T-cell (primary cell): ENCODE measurements around the gene RANBP17. TPM values are rescaled to one million over a fixed set of nuclear protein-coding genes. Genes with fewer than 3 reads are reported as not detected.
"Not testable (repeated sequence)": the region's sequence is repeated elsewhere in the genome, so short reads cannot be mapped to it uniquely, and the experiment has no call there.

Source experiments
- ATAC-seq, 4 experiments: fragments of 200-7000 bp in 3 of 4; fragments of 150-1000 bp in 1 of 4; cut with Tn5 transposase; replicated peaks in 1 of 4; 1 replicate in 3 of 4; 2 replicates in 1 of 4; pipeline ENCODE4 v1.10.0; 2021; ENCODE audit warnings: moderate library complexity in 3 of 4, mild to moderate bottlenecking in 2 of 4, moderate number of reproducible peaks in 1 of 4
- CTCF ChIA-PET, 2 donors: fragments of 300-600 bp; sonication (Branson Sonifier 250); formaldehyde crosslinking; loops; one replicate each; lab custom pipeline; 2022; ENCODE audit warnings: antibody characterized with exemption in 2 of 2; lab: Charles Lee
- POLR2A ChIA-PET, 2 donors: fragments of 300-600 bp; sonication (Branson Sonifier 250); formaldehyde crosslinking; loops; one replicate each; lab custom pipeline; 2022; ENCODE audit warnings: antibody characterized with exemption in 2 of 2; lab: Charles Lee
- DNase-seq, 35 experiments: peaks; one replicate each; pipeline versions ENCODE4 v3.0.0 to v3.0.0-alpha.2; 2013 to 2023
- H3K27ac ChIP-seq: one replicate; pipeline ENCODE4 v1.5.1; 2013; ENCODE audit warnings: low read length
- H3K27me3 ChIP-seq, 2 experiments: replicated peaks in 1 of 2; 1 replicate in 1 of 2; 2 replicates in 1 of 2; pipeline versions ENCODE4 v1.6.1 to v1.7.0; 2013; ENCODE audit warnings: low read length in 1 of 2, mixed read lengths in 1 of 2; ENCODE audit not compliant: control insufficient read depth in 2 of 2, insufficient read depth in 2 of 2; ENCODE audit errors: extremely low read depth in 1 of 2
- H3K36me3 ChIP-seq, 2 donors: 1 replicate in 1 of 2; 2 replicates in 1 of 2; pipeline versions ENCODE4 v1.6.1 to v1.7.0; 2013; ENCODE audit warnings: low read length in 1 of 2; ENCODE audit not compliant: control insufficient read depth in 2 of 2, insufficient read depth in 1 of 2; ENCODE audit errors: extremely low read depth in 1 of 2
- H3K4me1 ChIP-seq, 2 experiments: 1 replicate in 1 of 2; 2 replicates in 1 of 2; pipeline versions ENCODE4 v1.6.1 to v1.7.0; 2013; ENCODE audit warnings: low read length in 2 of 2, mixed read lengths in 1 of 2; ENCODE audit not compliant: insufficient read depth in 2 of 2, control insufficient read depth in 1 of 2; ENCODE audit errors: extremely low read depth in 1 of 2
- H3K4me3 ChIP-seq, 2 donors: 1 replicate in 1 of 2; 2 replicates in 1 of 2; pipeline versions ENCODE4 v1.5.1 to v1.7.0; 2013; ENCODE audit warnings: mild to moderate bottlenecking in 2 of 2, low read length in 1 of 2, moderate library complexity in 1 of 2; ENCODE audit not compliant: control insufficient read depth in 1 of 2; ENCODE audit errors: extremely low read depth in 1 of 2
- H3K9me3 ChIP-seq: 2 replicates; pipeline ENCODE4 v1.7.0; 2013
- H3K27ac Mint-ChIP-seq, 2 donors: one replicate each; pipeline ENCODE4 v1.8.0; 2020 to 2021; ENCODE audit warnings: mild to moderate bottlenecking in 2 of 2, mixed read lengths in 2 of 2
- H3K27me3 Mint-ChIP-seq, 2 donors: one replicate each; pipeline ENCODE4 v1.8.0; 2021 to 2022; ENCODE audit warnings: mixed read lengths in 2 of 2
- H3K36me3 Mint-ChIP-seq: one replicate; pipeline ENCODE4 v1.8.0; 2021; ENCODE audit warnings: mixed read lengths
- H3K4me1 Mint-ChIP-seq, 3 donors: one replicate each; pipeline ENCODE4 v1.8.0; 2020 to 2022; ENCODE audit warnings: mixed read lengths in 3 of 3, mild to moderate bottlenecking in 1 of 3
- H3K4me3 Mint-ChIP-seq, 3 donors: one replicate each; pipeline ENCODE4 v1.8.0; 2020 to 2022; ENCODE audit warnings: mild to moderate bottlenecking in 3 of 3, mixed read lengths in 3 of 3, moderate library complexity in 3 of 3
- H3K9me3 Mint-ChIP-seq, 3 donors: one replicate each; pipeline ENCODE4 v1.8.0; 2020 to 2022; ENCODE audit warnings: mixed read lengths in 3 of 3
- WGBS: methylation state at CpG from one replicate; pipeline ENCODE4 v1.1.5; 2013; ENCODE audit warnings: missing lambda C conversion rate; ENCODE audit not compliant: insufficient coverage; 5-methylcytosine and 5-hydroxymethylcytosine counted together
- total RNA-seq, 35 experiments: library from RNA in 6 of 35; stranded (reverse) in 6 of 35; fragments of 120-200 nt in 1 of 35; gene quantifications; one replicate each; pipeline versions ENCODE4 v1.2.1 to v1.2.4 and lab custom pipeline; 2013 to 2026

The RANBP17 gene
- total RNA-seq, 5 donors from 2014 or later (not counting 1 experiment from before 2014, with no cell fraction given): 0.41 to 0.62 (median 0.58) TPM; not detected in 2

DNA sequence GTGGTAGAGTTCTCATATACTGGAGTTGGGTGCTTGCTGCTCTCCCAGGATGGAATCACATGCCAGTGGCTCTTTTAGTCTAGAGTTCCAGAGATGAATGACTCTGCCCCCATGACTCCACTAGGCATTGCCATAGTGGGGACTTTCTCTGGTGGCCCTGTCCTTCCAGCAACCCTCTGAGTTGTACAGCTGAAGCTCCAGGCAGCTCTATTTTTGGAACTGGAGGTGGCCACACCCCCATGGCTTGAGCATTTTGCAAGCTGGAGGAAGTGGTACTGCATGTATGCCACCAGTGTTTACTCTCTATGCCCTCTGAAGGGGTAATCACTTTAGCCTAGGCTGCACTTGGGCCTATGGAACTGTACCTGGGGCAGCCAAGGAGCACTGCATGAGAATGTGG, 112.6 kb downstream of the RANBP17 start:
- no peak overlapping the region for H3K27ac ChIP-seq
- no peak overlapping the region for H3K4me3 Mint-ChIP-seq
- H3K4me3 ChIP-seq: no peak overlapping the region
- H3K4me1 Mint-ChIP-seq: no peaks in the 10 kb centered on the region
- no peaks in the 10 kb centered on the region for H3K9me3 ChIP-seq
- H3K9me3 Mint-ChIP-seq: peaks cover 0 to 7% (median 6%) of the 10 kb centered on the region in 3 donors
- H3K27me3 ChIP-seq: no peaks in the 10 kb centered on the region
- H3K4me1 ChIP-seq: no peaks in the 10 kb centered on the region
- ChIA-PET POLR2A (no interaction called here), CTCF (no interaction called here)
- no peaks in the 10 kb centered on the region for H3K36me3 Mint-ChIP-seq
- no peak overlapping the region for H3K27ac Mint-ChIP-seq
- no peaks in the 10 kb centered on the region for H3K27me3 Mint-ChIP-seq
- DNase-seq (no peak), ATAC-seq (no peak)
- no peaks in the 10 kb centered on the region for H3K36me3 ChIP-seq

DNA sequence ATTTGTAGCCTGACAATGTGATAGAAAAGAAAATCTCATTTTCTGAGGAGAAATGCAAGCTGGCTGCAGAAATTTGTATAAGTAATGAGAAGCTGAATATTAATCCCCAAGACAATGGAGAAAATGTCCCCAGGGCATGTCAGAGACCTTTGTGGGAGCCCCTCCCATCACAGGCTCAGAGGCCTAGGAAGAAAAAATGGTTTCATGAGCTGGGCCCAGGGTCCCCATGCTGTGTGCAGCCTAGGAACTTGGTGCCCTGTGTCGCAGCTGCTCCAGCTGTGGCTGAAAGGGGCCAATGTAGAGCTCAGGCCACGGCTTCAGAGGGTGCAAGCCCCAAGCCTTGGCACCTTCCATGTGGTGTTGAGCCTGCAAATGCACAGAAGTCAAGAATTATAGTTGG, 118.4 kb downstream of the RANBP17 start:
- peaks cover 13 to 27% (median 22%) of the 10 kb centered on the region in 3 donors for H3K9me3 Mint-ChIP-seq
- H3K36me3 ChIP-seq, ATAC-seq, H3K4me3 ChIP-seq, DNase-seq, H3K9me3 ChIP-seq, H3K4me1 ChIP-seq, H3K4me3 Mint-ChIP-seq, H3K27me3 Mint-ChIP-seq, H3K27ac Mint-ChIP-seq, H3K36me3 Mint-ChIP-seq, H3K4me1 Mint-ChIP-seq, H3K27me3 ChIP-seq, CTCF ChIA-PET, POLR2A ChIA-PET, H3K27ac ChIP-seq: not testable (repeated sequence)
- WGBS: 69% methylated on average over 2 of the region's 2 CpGs

DNA sequence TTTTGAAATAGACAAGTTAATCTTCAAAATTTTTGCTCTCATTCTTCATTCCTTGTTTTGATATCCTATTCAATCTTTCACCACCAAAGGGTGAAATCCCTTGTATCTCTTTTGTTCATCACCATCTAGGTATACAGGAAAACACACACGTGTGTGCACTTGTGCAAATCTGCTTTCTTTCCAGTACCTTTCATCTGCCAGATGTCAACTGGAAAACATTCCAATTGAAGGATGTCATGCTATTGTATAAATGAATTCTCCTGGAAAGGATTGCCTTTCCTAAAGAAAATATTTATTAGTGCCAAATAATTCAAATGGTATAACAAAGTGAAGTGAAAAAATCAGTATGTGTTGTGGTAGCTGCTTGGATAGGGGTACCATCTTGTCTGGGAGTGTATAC, 123.7 kb downstream of the RANBP17 start:
- no CpG with 5 or more reads among the region's 1 CpG for WGBS

GRCh38 chr5:170986598-170986997, 124.8 kb downstream of the RANBP17 start:
- no peak for ATAC-seq
- WGBS: no CpG with 5 or more reads among the region's 1 CpG
- no peaks in the 10 kb centered on the region for H3K4me1 ChIP-seq
- H3K4me3 Mint-ChIP-seq: no peak overlapping the region
- no peaks in the 10 kb centered on the region for H3K9me3 ChIP-seq
- H3K36me3 Mint-ChIP-seq: no peaks in the 10 kb centered on the region
- no peaks in the 10 kb centered on the region for H3K36me3 ChIP-seq
- no peaks in the 10 kb centered on the region for H3K4me1 Mint-ChIP-seq
- ChIA-PET POLR2A (no interaction called here), CTCF (no interaction called here)
- H3K27me3 ChIP-seq: no peaks in the 10 kb centered on the region
- DNase-seq: peak in 1 of 35 experiments; percentile 3
- H3K27me3 Mint-ChIP-seq: no peaks in the 10 kb centered on the region
- peaks cover 2 to 6% (median 2%) of the 10 kb centered on the region in 3 donors for H3K9me3 Mint-ChIP-seq
- H3K27ac Mint-ChIP-seq: no peak overlapping the region
- no peak overlapping the region for H3K27ac ChIP-seq
- H3K4me3 ChIP-seq: no peak overlapping the region

More for the DNA sequence above, 123.7 kb downstream of the RANBP17 start:
- DNase-seq (no peak), ATAC-seq (no peak)
- no peak overlapping the region for H3K27ac ChIP-seq
- Mint-ChIP-seq H3K36me3 (no peaks in the 10 kb centered on the region), H3K4me1 (no peaks in the 10 kb centered on the region), H3K9me3 (peaks cover 8 to 13% (median 10%) of the 10 kb centered on the region in 3 donors), H3K4me3 (no peak overlapping the region), H3K27me3 (no peaks in the 10 kb centered on the region), H3K27ac (no peak overlapping the region)
- no peaks in the 10 kb centered on the region for H3K36me3 ChIP-seq
- H3K4me3 ChIP-seq: no peak overlapping the region
- H3K9me3 ChIP-seq: no peaks in the 10 kb centered on the region
- ChIA-PET CTCF (no interaction called here), POLR2A (no interaction called here)
- no peaks in the 10 kb centered on the region for H3K4me1 ChIP-seq
- H3K27me3 ChIP-seq: no peaks in the 10 kb centered on the region

DNA sequence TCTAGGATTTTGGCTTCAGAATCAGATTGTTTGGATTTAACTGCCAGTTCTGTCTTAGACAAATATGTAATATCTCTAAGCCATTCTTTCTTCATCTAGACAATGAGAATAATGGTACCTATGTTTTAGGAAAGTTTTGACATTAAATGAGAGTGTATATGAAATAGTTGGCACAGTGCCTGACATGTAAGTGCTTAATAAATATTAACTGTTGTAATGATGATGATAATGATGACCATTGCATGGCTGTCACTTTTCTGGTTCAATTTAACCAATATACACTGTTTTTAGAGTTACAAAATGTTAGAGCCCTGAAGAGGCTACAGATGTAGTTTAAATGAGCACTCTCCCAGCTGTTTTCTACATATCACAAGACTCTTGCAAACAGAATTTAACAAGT, 131.7 kb downstream of the RANBP17 start:
- H3K4me3 ChIP-seq: no peak overlapping the region
- H3K27me3 Mint-ChIP-seq: no peaks in the 10 kb centered on the region
- no peaks in the 10 kb centered on the region for H3K4me1 ChIP-seq
- H3K9me3 ChIP-seq: no peaks in the 10 kb centered on the region
- H3K36me3 Mint-ChIP-seq: no peaks in the 10 kb centered on the region
- H3K36me3 ChIP-seq: no peaks in the 10 kb centered on the region
- ChIA-PET CTCF (no interaction called here), POLR2A (no interaction called here)
- H3K4me3 Mint-ChIP-seq: no peak overlapping the region
- ATAC-seq (no peak), DNase-seq (no peak)
- no peaks in the 10 kb centered on the region for H3K27me3 ChIP-seq
- no peak overlapping the region for H3K27ac ChIP-seq
- H3K27ac Mint-ChIP-seq: no peak overlapping the region
- H3K4me1 Mint-ChIP-seq: no peaks in the 10 kb centered on the region
- H3K9me3 Mint-ChIP-seq: no peaks in the 10 kb centered on the region

GRCh38 chr5:171010086-171010485, 148.3 kb downstream of the RANBP17 start:
- no peak overlapping the region for H3K4me3 ChIP-seq
- CTCF ChIA-PET: no interaction called here

GRCh38 chr5:171010816-171011215, 149.0 kb downstream of the RANBP17 start:
- H3K9me3 Mint-ChIP-seq: peaks cover 0 to 10% (median 10%) of the 10 kb centered on the region in 3 donors
- ATAC-seq: no peak
- H3K27ac Mint-ChIP-seq: no peak overlapping the region

More at GRCh38 chr5:171010086-171010485, 148.3 kb downstream of the RANBP17 start:
- Mint-ChIP-seq H3K27ac (no peak overlapping the region), H3K9me3 (peaks cover 0 to 10% (median 10%) of the 10 kb centered on the region in 3 donors), H3K27me3 (no peaks in the 10 kb centered on the region), H3K4me3 (no peak overlapping the region), H3K36me3 (no peaks in the 10 kb centered on the region), H3K4me1 (no peaks in the 10 kb centered on the region)
- Histone ChIP-seq H3K4me1 (no peaks in the 10 kb centered on the region), H3K9me3 (no peaks in the 10 kb centered on the region), H3K27me3 (no peaks in the 10 kb centered on the region), H3K36me3 (no peaks in the 10 kb centered on the region), H3K27ac (no peak overlapping the region)
- DNase-seq (no peak), ATAC-seq (no peak)
- WGBS: no CpG with 5 or more reads among the region's 3 CpGs
- POLR2A ChIA-PET: no interaction called here

More at GRCh38 chr5:171010816-171011215, 149.0 kb downstream of the RANBP17 start:
- no peak overlapping the region for H3K27ac ChIP-seq
- ChIA-PET CTCF (no interaction called here), POLR2A (no interaction called here)
- H3K27me3 ChIP-seq: no peaks in the 10 kb centered on the region
- Mint-ChIP-seq H3K27me3 (no peaks in the 10 kb centered on the region), H3K36me3 (no peaks in the 10 kb centered on the region), H3K4me3 (no peak overlapping the region), H3K4me1 (no peaks in the 10 kb centered on the region)
- no peak overlapping the region for H3K4me3 ChIP-seq
- H3K4me1 ChIP-seq: no peaks in the 10 kb centered on the region
- no peaks in the 10 kb centered on the region for H3K36me3 ChIP-seq
- DNase-seq: no peak
- H3K9me3 ChIP-seq: no peaks in the 10 kb centered on the region
- no CpG with 5 or more reads among the region's 2 CpGs for WGBS
